Measurements from ENCODE around the gene KITLG. TPM values are rescaled to one million over a fixed set of nuclear protein-coding genes. Genes with fewer than 3 reads are reported as not detected.
"Not testable (repeated sequence)": the region's sequence is repeated elsewhere in the genome, so short reads cannot be mapped to it uniquely, and the experiment has no call there.

Gene KITLG
- total RNA-seq (ENCODE audit: unreplicated experiment), result 0.61 TPM
- long read RNA-seq, result 0 reads

DNA sequence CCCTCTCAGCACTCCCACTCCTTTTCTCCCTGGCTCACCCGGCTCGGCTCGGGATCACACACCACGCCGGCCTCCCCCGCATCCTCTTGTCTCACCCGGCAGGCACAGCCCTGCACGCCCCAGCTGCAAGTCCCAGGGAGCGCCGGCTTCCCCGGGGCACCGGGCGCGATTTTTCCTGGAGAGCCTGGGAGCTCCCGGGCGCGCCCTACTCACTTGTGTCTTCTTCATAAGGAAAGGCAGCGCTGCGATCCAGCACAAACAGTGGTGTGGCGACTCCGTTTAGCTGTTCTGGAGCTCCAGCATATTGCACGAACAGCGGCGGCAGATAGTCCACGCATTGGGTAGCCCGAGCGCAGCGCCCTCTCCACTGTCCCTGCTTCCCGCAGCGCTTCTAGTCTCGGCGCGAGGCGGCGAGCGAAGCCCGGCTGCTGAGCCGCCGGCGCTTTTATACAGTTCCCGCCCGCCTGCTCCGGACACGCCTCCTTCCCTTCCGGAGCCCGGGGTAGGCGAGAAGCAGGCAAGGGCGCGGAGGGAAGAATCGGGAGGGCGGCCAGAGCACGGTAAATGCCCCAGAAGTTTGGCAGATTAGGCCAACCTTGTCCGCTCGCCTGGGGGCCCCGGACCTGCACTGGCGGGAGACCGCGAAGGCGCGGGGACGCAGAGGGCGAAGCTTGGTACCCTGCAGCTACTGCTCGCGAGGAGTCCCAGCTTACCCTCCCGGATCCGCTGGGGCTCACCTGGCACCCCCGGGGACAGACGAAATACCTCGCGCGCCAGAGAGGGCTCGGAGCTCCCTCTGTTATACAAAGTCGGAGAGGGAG, at the start of gene KITLG:
Gene KITLG, minus strand, starts transcription at position 421 of the 821 bp plus-strand sequence. Its CDS starts 193 bp downstream, at position 228.
- Mint-ChIP-seq H3K9me3 (ENCODE audit: unreplicated experiment) (no peaks in the 10 kb centered on the region), H3K27ac (ENCODE audit: unreplicated experiment) (no peak within 1 kb of the TSS), H3K27me3 (ENCODE audit: unreplicated experiment) (peaks cover 5% of the 10 kb centered on the region), H3K4me3 (ENCODE audit: unreplicated experiment) (peak within 1 kb of the TSS; percentile 92), H3K36me3 (ENCODE audit: unreplicated experiment) (no peaks in the 10 kb centered on the region), H3K4me1 (ENCODE audit: low read depth, unreplicated experiment) (no peaks in the 10 kb centered on the region)
- no peak for TF ChIP-seq CTCF (IDR thresholded peaks at IDR 0.05; ENCODE audit: partially characterized antibody, unreplicated experiment)
- DNase-seq, result peak; percentile 79

- no peaks in the 10 kb centered on the region for H3K36me3 Mint-ChIP-seq (ENCODE audit: unreplicated experiment)
- H3K4me1 Mint-ChIP-seq (ENCODE audit: low read depth, unreplicated experiment), result peaks cover 2% of the 10 kb centered on the region
- H3K4me3 Mint-ChIP-seq (ENCODE audit: unreplicated experiment), result no peak overlapping the region
- TF ChIP-seq CTCF (IDR thresholded peaks at IDR 0.05; ENCODE audit: partially characterized antibody, unreplicated experiment), result no peak
- H3K27me3 Mint-ChIP-seq (ENCODE audit: unreplicated experiment), result peaks cover 1% of the 10 kb centered on the region
- no peak for DNase-seq
- H3K27ac Mint-ChIP-seq (ENCODE audit: unreplicated experiment), result no peak overlapping the region
- no peaks in the 10 kb centered on the region for H3K9me3 Mint-ChIP-seq (ENCODE audit: unreplicated experiment)
Measured at GRCh38 chr12:88628856-88629509, 48.7 kb upstream of the KITLG start.

DNA sequence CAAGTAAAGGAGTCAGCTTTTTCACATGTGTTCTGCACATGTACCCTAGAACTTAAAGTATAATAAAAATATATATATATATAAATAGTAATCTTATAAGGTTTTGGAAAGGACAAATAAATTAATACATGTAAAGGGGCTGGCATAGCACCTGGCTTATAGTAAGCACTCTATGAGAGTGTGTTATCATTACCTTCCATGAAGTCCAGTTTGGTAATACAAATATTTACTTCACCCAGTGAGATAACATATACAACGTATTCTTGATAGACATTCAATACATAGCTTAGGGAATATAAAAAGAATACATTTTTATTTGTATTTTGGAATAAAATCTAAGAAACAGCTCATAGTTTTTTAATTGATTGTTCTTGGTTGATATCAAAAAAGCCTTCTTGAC, 47.8 kb upstream of the KITLG start:
- not testable (repeated sequence) for DNase-seq; H3K9me3 Mint-ChIP-seq (ENCODE audit: unreplicated experiment); H3K4me1 Mint-ChIP-seq (ENCODE audit: low read depth, unreplicated experiment); H3K4me3 Mint-ChIP-seq (ENCODE audit: unreplicated experiment); H3K27ac Mint-ChIP-seq (ENCODE audit: unreplicated experiment); H3K27me3 Mint-ChIP-seq (ENCODE audit: unreplicated experiment); H3K36me3 Mint-ChIP-seq (ENCODE audit: unreplicated experiment)

- Mint-ChIP-seq H3K4me3 (ENCODE audit: unreplicated experiment) (no peak overlapping the region), H3K9me3 (ENCODE audit: unreplicated experiment) (no peaks in the 10 kb centered on the region), H3K27ac (ENCODE audit: unreplicated experiment) (no peak overlapping the region), H3K36me3 (ENCODE audit: unreplicated experiment) (no peaks in the 10 kb centered on the region), H3K27me3 (ENCODE audit: unreplicated experiment) (peaks cover 1% of the 10 kb centered on the region), H3K4me1 (ENCODE audit: low read depth, unreplicated experiment) (peaks cover 2% of the 10 kb centered on the region)
- DNase-seq, result no peak
- TF ChIP-seq CTCF (IDR thresholded peaks at IDR 0.05; ENCODE audit: partially characterized antibody, unreplicated experiment), result no peak
Measured at GRCh38 chr12:88627501-88627900, 47.2 kb upstream of the KITLG start.

DNA sequence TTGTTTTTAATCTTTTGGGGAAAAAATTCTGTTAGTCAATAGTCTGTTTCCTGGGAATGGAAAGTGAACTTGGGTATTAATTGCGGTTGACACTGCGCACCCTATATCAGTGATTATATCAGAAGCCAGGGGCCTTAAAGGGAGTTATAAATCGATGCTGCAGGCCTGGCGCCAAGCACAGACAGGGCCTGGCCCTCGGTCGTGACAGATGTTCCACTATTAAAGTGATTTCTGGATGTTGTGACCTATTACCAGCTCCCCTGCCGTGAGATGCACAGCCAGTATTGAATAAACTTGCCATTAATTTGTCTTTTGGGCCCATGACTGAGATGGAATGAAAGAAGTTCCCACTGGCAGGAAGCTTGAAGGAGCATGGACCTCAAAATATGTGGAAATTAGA, 45.1 kb upstream of the KITLG start:
- Mint-ChIP-seq H3K27me3 (ENCODE audit: unreplicated experiment) (peaks cover 1% of the 10 kb centered on the region), H3K9me3 (ENCODE audit: unreplicated experiment) (peaks cover 2% of the 10 kb centered on the region), H3K27ac (ENCODE audit: unreplicated experiment) (no peak overlapping the region), H3K36me3 (ENCODE audit: unreplicated experiment) (no peaks in the 10 kb centered on the region), H3K4me3 (ENCODE audit: unreplicated experiment) (no peak overlapping the region), H3K4me1 (ENCODE audit: low read depth, unreplicated experiment) (no peaks in the 10 kb centered on the region)
- no peak for DNase-seq
- no peak for TF ChIP-seq CTCF (IDR thresholded peaks at IDR 0.05; ENCODE audit: partially characterized antibody, unreplicated experiment)
